ENCODE data around the gene ATF3.
"Not testable (repeated sequence)": the region's sequence is repeated elsewhere in the genome, so short reads cannot be mapped to it uniquely, and the experiment has no call there.

ATF3 gene

DNA sequence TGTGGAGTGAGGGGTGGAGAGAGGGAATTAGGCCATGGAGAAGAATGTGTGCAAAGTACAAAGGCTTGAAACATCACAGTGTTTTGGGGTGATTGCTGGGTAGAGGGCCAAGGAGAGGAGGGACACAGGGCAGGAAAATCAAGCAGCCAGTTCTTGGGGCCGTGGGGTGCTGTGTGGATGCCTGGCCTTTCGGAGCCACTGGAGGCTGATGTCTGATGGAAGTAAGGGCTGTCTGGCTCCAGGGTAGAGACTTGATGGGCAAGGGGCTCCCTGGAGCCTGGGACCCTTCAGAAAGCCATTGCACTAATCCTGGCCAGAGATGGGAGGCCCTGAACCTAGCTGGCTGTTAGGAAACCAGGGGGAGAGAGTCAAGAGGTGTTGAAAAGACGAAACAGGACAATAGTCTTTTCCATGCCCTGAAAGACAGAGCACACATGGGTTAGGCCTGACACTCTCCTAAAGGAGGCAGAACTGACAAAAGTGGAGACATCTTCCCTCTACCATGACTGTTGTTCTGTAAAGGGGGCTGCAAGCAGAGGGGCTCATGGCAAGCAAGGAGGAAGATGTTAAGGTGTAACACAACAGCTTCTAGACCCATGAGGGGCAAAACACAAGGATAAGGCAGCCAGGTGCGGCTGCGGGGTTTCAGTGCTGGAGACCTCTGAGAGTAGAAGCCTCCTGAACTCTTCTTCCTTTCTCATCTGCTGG is 21.0 kb downstream of the ATF3 start:
- DNase-seq: no peak

DNA sequence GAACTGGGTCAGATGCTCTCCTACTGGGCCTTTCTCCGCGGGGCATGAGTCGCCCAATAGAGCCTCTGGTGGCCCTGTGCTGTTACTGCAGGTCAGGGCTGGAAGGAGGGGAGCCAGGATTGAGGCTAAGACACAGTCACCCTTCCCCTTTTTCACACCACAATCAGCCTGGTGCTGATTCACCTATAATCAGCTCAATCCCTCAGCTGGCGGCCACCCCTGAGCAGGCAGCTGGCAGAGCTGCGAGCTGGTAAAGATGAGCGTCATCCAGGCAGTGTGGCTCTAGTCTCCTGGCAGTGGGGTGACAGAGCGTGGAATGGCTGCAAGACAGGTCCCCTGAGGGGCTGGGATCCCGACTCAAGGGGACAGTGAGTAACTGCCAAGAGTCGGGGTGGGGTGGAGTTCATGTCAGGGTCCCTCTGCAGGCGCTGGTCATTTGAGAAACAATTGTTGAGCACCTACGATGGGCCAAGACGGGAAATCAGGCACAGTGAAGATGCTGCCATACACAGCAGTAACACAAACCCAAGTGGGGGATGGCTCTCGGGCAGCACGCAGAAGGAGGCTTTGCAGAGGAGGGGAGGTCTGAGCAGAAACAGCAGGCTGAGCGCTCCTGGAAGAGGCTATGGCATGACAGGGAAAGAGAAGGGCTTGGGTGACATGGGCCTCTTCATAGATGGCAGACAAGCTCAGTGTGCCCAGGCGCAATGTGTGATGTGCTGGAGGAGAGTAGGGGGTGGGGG is 21.8 kb downstream of the ATF3 start:
- DNase-seq: peak; percentile 66 to 79

DNA sequence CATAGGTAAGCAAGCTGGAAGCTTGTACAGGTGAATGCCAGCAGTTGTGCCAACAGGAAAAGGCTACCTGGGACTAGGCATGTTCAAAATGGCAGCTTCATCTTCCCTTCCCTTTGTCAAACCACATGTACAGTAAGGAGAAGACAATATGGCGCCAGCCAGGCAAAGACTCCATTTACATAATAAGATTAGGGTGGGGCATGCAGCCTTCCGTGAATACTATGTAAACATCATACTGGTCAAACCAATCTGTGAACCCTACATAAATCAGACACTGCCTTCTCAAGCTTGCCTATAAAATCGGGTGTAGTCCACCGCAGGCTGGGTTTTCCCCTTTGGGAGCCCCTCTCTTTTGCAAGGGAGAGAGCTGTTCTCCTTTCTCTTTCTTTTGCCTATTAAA is 24.6 kb downstream of the ATF3 start:
- DNase-seq: peak in 1 of 2 donors; percentile 41

DNA sequence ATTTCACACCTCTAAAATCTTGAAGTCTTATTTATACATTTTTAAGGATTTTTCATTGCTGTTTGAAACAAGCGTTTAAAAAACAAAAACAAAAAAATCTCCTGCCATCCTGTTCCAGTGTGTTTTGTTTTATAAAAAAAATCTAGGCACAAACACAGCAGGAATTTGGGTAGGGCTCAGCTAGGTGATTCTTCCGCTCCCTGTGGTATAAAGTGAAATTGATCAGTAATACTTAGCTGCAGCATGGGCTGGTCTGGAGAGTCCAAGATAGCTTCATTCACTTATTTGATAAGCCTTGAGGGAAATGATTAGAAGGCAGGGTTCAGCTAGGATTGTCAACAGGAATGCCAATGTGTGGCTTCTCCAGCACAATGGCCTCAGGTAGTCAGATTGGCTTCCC is 25.7 kb downstream of the ATF3 start:
- no peak for DNase-seq

DNA sequence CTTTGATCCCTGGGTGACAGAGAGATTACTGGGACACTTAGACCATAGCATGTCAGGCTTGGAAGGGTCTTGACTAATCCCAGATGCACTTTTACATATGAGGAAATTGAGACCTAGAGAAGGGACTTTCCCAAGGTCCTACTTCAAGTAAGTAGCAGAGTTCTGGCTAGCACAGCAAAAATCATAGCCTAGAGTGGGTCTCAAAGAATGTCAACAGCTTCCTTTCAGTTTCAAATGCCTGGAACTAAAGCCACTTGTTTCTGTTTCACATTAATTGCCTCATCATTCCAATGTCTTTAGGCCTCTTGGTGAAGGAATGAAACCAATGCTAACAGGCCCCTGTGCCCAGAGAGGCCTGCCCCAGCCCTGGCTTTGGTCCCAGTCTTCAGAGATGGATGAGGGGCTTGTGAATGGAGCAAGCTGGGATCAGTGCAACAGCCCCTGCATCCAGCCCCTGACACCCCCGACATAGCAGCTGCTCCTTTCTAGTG is 26.6 kb downstream of the ATF3 start:
- DNase-seq: no peak

DNA sequence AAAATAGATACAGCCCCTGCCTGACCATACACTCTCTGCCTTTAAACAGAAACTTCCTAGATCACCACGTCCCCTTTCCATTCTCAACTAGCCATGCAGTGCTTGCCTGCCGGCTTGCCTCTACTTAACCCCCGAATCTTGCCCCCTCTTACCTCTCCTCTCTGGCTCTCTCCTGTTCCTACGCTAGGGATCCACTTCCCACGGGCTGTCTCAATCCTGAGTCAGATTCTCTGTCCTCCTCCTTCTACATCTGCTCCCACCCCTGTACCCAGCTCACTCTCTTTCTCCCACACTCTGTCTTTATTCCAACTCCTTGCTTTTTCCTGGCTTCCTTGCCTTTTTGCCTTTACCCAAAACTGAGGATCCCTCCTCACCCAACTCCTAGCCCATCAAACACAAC is 29.3 kb downstream of the ATF3 start:
- DNase-seq: no peak

DNA sequence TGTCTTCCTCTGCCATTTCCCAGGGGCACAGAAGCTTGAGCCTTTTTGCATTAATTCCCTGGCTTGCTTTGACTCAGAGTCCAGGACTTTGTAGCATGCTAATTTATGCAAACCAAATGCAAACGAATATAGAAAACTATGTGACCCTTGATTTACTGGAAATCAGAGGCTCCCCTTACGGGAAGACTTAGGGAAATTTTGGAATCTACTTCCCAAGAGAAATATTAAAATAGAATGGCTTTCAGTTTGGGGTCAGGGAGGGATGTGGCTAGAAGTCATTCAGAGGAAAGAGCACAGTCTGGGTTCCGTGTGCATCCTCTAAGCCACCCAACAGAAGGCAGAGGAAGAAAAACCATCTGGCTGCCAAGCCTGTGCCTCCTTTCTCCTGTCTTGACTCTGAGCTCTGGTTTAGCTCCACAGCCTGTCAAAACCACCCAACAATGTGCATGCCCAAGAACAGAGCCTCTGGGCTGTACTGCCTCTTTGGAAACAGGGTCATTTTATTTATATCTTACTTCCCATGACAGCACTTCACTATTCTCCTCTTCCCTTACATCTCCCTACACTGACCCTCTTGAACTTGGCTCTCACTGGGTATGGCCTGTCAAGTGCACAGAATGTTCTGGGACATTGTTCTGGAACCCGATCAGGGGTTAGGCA is 30.1 kb downstream of the ATF3 start:
- DNase-seq: no peak

DNA sequence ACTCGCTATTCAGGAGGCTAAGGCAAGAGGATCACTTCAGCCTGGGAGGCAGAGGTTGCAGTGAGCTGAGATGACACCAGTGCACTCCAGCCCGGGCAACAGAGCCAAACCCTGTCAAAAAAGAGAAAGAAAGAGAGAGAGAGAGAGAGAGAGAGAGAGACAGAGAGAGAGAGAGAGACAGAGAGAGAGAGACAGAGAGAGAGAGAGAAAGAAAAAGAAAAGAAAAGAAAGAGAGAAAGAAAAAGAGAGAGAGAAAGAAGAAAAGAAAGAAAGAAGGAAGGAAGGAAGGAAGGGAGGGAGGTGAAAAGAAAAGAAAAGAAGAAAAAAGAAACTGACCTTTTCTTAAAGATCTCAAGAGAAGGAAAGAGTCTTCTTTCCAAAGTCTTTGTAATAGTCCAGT is 31.0 kb downstream of the ATF3 start:
- not testable (repeated sequence) for DNase-seq

DNA sequence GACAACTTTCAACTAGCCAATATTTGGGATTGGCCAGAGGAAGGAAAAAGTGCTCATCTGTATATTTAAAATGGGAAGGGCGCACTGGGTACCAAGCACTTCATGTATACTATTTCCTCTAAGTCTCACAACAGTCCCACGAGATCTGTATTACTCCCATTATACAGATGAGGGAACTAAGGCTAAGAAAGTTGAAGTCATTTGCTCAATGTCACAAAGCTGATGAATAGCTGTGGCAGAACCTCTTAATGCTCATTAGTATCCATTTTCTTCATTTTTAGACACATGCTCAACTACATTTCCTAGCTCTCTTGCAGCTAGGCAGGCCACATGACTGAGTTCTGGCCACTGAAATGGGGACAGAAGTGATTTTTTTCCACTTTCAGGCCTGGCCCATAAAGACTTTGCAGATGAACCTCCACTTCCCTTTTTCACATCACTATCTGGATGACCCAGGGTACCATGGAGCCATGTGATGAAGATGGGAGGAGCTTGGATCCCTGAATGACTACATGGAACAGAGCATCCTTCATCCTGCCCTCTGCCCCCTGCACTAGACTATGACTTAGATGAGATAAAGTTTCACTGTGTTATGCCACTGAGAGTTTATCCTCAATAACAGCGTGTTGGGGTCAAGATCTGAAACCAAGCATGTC is 31.8 kb downstream of the ATF3 start:
- no peak for DNase-seq

DNA sequence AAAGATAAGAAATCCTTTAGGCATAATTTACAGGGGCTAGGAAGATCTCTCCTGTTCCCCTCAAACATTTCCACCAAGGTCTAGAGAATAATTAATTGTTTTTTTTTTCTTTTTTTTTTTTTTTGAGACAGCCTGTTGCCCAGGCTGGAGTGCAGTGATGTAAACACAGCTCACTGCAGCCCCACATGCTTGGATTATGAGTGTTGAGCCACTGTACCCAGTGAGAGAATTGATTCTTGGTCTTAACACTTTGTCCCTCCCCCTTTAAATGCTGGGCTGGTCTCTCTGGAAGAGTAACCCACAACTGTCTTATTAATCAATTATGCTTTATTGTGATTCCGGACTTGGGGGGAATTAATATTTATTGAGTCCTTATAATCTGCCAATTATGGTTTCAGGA is 33.4 kb downstream of the ATF3 start:
- DNase-seq: no peak

DNA sequence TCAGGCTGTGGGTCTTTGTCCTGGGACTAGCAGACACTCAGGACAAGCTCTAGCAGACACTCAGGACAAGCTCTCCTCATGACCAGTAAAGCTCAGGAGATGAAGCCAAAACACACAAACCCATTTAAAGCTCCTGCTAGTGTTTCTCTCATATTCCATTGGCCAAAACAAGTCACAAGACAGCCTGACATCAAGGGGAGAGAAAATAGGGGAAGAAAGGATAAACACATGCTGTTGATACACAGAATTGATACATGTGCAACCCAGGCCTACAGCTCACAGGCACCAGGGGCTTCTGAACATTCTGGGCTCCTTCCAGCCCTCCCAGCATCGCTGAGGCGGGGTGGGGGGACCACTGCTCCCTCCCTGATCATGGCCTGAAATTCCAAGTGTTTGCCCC is 35.3 kb downstream of the ATF3 start:
- DNase-seq: no peak

DNA sequence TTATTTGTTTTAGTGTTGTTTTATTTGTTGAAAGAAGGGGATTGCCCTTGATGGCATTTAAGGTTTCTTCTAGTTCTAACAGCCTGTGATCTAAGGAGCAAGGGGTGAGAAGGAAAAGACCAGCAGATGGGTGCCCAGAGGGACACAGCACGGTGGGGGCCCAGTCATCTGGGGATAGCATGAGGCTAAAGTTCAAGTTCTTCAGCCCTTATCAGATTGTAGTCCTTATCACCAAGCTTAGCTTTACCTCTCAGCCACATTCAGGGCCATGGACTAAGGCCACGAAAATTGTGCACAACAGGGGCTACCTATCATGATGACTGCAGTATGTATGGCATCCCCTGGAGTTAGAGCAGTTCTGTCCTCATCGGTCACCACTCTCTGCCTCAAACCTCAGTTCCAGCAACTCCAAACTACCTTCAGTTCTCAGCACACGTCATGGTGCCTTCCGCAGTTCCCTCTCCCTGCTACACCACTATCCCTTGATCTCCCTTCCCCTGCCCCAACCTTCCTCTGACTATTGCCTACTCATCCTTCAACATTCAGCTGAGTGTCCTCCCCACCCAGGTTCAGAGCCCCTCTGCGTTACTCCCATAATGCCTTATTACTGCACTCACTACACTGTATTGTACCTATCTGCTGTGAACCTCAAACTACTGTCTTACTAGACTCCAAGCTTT is 36.4 kb downstream of the ATF3 start:
- DNase-seq: no peak

DNA sequence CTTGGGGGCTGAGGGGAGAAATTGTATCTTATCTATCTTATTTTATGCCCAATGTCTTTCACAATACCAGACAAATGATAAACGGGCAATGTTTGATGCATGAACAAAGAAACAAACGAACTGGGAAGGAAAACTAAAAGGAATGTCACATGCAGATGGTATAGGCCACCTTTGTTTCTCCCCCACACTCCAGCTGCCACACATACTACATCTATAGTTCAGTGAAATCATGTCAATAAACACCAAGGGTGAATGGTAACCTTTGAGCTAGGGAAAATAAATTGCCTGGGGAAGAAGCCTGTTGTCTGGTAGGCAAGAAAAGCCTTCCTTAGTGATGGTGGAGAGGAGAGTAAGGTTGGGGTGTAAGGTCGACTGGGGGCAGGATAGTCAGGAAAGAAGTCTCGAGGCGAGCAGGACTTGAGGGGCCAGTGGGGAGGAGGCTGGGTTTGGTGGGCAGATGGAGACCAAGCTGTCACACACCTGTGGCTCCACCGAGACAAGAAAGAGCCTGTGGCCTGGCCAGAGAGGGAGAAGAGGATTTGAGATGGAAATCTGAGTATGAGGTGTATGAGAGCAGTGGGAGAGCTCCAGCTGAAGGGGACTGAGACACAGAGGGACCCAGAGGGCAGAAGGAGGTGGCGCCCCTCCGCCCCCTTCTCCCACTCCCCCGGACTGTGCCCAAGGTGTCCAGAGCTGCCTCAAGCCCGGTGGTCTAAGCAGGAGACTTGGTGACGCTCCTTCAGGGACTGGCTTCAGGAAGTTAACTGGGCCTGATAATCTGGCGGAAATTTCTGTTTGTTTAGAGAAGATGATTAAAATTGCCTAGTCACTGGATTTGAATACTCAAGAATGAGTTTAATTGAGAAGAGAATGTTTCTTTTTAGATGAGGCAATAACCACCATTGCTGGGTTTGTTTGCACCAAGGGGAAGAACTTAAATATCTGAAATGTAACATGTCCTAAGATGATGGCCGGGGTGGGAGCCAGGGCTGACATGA is 37.3 kb downstream of the ATF3 start:
- no peak for DNase-seq

DNA sequence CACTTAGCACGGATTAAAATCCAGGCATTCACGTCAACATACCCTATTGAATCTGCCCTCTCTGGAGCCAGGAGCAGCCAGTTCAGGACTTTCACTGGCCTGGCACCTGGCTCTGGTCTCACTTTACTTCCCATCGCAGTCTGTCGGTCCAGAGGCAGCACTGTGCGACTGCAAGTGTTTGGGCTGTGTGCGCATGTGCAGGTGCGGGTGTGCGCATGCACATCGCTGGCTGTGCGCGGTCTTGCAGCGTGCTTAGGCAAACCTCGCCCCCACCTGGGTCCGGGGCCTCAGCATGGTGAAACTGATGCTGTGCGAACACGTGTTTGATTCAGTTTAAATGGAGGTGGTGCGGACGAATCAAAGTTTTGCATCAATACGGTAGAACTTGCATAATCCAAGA is 38.0 kb downstream of the ATF3 start:
- DNase-seq: no peak

DNA sequence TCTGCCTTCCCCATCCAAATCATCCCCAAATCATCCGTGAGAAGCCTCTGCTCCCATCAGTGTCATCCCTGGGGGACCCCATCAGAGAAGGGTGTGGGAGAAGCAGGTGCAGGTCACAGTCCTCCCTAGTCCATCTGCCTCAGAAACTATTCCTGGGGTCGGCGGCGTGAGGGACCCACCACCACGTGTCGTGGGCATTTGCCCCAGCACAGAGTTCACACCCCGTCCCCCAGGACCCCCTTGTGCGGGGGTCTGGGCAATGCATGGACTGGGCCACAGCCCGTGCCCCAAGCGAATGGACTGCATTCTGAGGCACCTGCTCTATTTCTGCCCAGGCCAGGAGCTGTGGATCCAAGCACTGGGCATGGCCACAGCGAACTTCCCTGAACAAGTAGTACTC is 38.4 kb downstream of the ATF3 start:
- DNase-seq: no peak

DNA sequence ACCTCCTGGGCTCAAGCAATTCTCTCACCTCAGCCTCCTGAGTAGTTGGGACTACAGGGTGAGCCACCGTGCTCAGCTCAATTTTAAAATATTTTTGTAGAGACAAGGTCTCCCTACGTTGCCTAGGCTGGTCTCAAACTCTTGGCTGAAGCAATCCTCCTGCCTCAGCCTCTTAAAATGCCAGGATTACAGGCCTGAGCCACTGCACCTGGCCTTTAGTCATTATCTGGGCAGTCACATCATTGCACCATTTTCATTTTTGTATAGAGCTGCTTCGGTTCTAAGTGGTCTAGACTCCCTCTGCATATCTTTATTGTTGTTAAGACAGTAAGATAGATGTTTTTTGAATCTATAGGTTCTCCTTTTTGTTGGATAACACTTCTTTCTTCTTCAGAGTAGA is 39.9 kb downstream of the ATF3 start:
- no peak for DNase-seq

DNA sequence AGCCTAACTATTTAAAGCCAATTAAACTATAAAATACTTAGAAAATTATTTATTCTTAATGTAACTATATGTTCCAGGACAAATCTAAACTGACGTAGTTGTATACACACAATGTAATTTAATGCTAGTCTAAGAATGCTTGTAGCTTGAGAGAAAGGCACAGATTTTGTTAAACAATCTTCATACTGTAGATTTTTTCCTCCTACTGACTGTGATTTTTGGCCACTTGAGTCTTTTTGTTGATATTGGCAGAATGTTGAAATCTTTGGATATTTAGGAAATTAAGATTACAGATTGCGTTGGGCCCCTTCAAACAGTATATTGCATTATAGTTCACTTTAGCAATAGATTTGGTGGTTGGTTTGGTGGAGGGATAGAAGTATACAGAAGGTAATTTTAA is 40.5 kb downstream of the ATF3 start:
- DNase-seq: no peak

DNA sequence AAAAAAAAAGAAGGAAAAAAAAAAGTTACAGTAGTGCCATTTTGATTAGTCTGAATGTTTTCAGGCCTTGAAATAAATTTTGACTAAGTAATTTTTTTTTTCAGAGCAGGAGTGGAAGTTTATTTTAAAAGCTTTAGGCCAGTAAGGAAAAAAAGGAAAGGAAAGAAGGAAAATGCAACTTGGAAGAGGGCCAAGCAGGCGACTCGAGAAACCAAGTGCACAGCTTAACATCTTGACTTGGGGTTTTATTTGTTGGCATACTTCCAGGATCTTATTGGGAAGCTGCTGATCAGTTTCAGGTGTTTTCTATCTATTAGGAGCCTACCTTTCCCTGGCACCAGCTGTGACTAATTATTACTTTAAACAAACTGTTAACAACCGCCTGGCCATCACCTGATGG is 41.7 kb downstream of the ATF3 start:
- no peak for DNase-seq

DNA sequence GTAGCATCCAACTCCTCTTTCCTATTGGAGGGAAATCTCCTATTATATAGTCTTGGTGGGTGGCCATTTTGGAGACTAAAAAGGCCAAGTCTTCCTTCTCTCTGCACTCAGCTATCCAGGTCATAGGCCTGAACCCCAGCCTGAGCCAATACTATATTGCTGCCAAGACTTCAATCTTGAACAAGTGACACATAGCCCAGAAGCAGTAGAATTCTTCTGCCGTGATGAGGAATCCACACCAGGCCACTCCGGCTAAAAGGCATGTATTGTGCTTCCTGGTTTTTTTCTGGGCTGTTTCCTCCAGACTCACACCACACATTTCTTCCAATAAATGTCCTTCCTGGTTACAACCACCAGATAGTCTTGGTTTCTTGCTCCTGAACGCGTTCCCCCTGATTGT is 43.0 kb downstream of the ATF3 start:
- DNase-seq: no peak

DNA sequence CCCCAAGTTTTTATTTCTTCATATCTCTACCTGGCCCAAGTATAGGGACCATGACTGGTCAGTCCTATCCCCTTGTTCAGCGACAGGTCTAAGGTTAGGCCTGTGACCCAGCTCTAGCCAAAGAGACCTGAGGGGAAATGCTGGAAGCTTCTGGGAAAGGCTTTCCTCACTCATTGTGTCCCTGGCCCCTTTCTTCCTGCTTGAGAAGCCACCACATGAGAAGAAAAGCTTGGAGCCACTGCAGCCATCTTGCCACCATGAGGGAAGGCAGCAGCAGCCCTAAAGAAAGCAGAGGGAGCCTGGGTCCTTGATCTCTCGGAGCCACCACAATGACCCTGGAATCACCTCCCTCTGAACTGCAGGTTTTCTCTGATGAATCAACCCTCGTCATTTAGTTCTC is 43.4 kb downstream of the ATF3 start:
- no peak for DNase-seq

DNA sequence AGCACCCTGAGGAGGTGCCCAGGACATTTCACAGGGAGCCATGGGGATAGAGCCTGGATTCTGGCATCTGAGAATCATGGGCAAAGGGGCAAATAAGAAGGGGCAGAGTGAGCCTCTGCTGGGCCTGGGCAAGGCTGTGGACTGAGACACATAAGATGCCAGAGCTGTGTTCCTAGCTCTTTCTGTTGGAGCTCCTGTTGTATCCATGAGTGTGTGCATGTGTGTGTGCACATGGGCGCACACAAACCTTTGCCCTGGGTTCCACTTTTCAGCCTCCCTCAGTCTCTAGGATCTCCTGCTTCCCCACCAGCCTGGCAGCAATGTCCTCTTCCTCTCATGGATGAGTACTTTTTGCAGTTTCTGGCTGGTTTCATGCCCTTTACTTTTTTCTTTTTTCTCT is 44.0 kb downstream of the ATF3 start:
- no peak for DNase-seq
